NCI-H82 treated with DMSO at 0.1 percent for 48 hours (cell line): ENCODE results near the gene OLFML2B.

Experiments used
- DNase-seq: peaks from one replicate; lab custom pipeline; 2025; ENCODE audit not compliant: unreplicated experiment; lab: John Stamatoyannopoulos, UW

OLFML2B gene

GRCh38 chr1:161981735-161982506 is 41.7 kb downstream of the OLFML2B start:
- no peak for DNase-seq

- no peak for DNase-seq
These were observed 42.5 kb downstream of the OLFML2B start for GRCh38 chr1:161981126-161981525.

GRCh38 chr1:161978011-161978790 is 45.5 kb downstream of the OLFML2B start:
- no peak for DNase-seq

GRCh38 chr1:161973924-161974845 is 49.5 kb downstream of the OLFML2B start:
- no peak for DNase-seq

- DNase-seq = no peak
These were observed 50.8 kb downstream of the OLFML2B start for GRCh38 chr1:161972828-161973227.

- DNase-seq = no peak
These were observed 53.0 kb downstream of the OLFML2B start for GRCh38 chr1:161970633-161971032.

GRCh38 chr1:161970036-161970435 is 53.6 kb downstream of the OLFML2B start:
- DNase-seq = no peak

GRCh38 chr1:161966067-161966466 is 57.6 kb downstream of the OLFML2B start:
- DNase-seq = no peak

- no peak for DNase-seq
These were observed 61.4 kb downstream of the OLFML2B start for GRCh38 chr1:161962091-161962887.

GRCh38 chr1:161958425-161958824 is 65.2 kb downstream of the OLFML2B start:
- no peak for DNase-seq

GRCh38 chr1:161956930-161957329 is 66.7 kb downstream of the OLFML2B start:
- DNase-seq = no peak

GRCh38 chr1:161956097-161956496 is 67.6 kb downstream of the OLFML2B start:
- no peak for DNase-seq

GRCh38 chr1:161955606-161956005 is 68.1 kb downstream of the OLFML2B start:
- no peak for DNase-seq

GRCh38 chr1:161954466-161954865 is 69.2 kb downstream of the OLFML2B start:
- DNase-seq = no peak

GRCh38 chr1:161954050-161954449 is 69.6 kb downstream of the OLFML2B start:
- DNase-seq = no peak

GRCh38 chr1:161953256-161953920 is 70.3 kb downstream of the OLFML2B start:
- DNase-seq = no peak

GRCh38 chr1:161952607-161953172 is 71.0 kb downstream of the OLFML2B start:
- no peak for DNase-seq

GRCh38 chr1:161951646-161952045 is 72.0 kb downstream of the OLFML2B start:
- DNase-seq = no peak

GRCh38 chr1:161950377-161950776 is 73.3 kb downstream of the OLFML2B start:
- no peak for DNase-seq

GRCh38 chr1:161949548-161949947 is 74.1 kb downstream of the OLFML2B start:
- DNase-seq = no peak
